Measurements from ENCODE around the gene VPS72.
A peak's percentile ranks its signal among the peaks of the same experiment; 100 is the strongest.

Gene VPS72

GRCh38 chr1:151184211-151184610 is 5.8 kb downstream of the VPS72 start:
- no peak for DNase-seq

- no peak for DNase-seq
Observed at GRCh38 chr1:151176514-151177045, 13.4 kb downstream of the VPS72 start.

GRCh38 chr1:151175863-151176262 is 14.1 kb downstream of the VPS72 start, which contains the start of gene TMOD4:
TSS of gene TMOD4 (minus strand) at chr1:151175981. CDS start at chr1:151174875, 1,106 bp downstream.
- no peak for DNase-seq

GRCh38 chr1:151175041-151175741 is 14.8 kb downstream of the VPS72 start:
- no peak for DNase-seq

DNA sequence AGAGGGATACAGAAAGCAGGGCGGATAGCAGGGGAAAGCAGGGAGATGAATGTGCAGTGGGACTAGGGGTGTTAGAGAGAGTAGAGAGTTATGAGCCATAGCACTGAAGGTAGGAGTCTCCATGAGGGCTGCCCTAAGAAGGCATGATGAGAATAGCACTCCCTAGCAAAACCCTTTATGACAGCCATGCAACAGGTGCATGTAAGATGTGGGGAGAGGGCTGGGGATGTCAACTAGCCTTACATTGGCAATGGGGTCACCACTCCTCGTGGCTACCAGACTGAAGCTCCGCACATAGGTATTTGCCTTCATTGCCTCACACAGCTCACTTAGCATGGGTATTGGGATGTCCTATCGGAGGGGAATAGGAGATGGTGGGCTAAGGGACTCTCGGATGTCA is 18.8 kb downstream of the VPS72 start:
- DNase-seq: no peak

GRCh38 chr1:151167116-151167515 is 22.9 kb downstream of the VPS72 start:
- DNase-seq: no peak

DNA sequence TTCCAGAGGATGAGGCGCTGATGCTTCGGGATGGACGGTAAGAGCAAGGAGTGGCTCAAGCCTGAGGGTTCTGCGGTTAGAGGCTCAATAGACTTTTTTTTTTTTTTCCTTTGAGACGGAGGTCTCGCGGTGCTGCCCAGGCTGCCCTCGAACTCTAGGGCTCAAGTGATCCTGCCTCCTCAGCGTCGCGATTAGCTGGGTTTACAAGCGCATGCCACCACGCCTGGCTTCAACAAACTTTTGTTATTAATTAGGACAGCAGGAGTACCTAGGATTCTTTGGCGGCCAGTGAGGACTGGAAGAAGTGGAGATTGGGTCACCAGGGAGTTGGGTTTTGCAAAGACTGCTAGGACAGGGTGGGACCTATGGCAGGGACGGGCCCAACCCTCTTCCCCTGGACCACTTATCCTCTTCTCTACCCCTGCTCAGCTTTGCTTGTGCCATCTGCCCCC is 23.5 kb downstream of the VPS72 start:
- no peak for DNase-seq

GRCh38 chr1:151165738-151166504 is 24.1 kb downstream of the VPS72 start, which contains the start of the genes LYSMD1 and SCNM1:
TSS of gene LYSMD1 (minus strand) at chr1:151165902. CDS start at chr1:151165258, 644 bp downstream.
TSS of gene SCNM1 (plus strand) at chr1:151166144. CDS start at chr1:151166153, 9 bp downstream.
- peak; percentile 98 for DNase-seq

- no peak for DNase-seq
Observed at GRCh38 chr1:151165281-151165737, 24.7 kb downstream of the VPS72 start.

- no peak for DNase-seq
Observed at GRCh38 chr1:151164732-151165280, 25.2 kb downstream of the VPS72 start.

DNA sequence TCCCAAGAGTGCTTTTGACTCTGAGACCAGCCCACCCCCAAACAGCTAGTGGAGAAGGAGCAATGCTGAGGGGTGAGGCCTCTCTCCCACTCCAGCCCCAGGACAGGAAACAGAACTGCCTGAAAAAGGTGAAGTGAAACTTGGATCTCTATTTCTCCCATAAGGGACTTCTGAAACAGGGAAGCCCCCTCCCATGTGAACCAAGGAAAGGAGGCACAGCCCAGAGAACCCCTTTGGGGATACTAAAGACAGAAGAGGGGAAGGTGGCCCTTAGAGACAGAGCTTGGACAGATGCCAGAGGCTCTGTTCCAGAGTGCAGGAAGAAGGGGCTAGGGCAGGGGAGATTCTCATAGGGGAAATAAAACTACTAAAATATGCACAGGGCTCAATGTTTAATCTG is 30.6 kb downstream of the VPS72 start:
- no peak for DNase-seq

- no peak for DNase-seq
Observed at GRCh38 chr1:151158751-151159251, 31.2 kb downstream of the VPS72 start.

DNA sequence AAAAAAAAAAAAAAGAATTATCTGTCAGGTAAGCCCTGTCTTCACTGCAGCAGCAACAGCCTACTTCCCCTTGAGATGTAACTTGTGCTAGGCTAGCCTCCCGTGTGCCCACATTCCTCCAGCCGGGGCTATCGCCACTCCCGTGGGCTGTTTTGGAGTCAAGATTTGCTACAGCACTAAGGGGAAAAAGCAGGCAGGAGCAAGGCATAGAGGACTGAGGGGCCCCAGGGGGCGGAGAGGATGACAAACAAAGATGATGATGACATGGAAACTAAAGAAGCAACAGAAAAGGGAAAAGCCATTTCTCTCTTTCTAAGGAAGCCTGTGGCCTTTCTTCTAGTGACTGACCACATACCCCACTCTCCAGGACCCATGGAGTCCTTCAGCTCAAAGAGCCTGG is 31.7 kb downstream of the VPS72 start:
- DNase-seq: no peak

DNA sequence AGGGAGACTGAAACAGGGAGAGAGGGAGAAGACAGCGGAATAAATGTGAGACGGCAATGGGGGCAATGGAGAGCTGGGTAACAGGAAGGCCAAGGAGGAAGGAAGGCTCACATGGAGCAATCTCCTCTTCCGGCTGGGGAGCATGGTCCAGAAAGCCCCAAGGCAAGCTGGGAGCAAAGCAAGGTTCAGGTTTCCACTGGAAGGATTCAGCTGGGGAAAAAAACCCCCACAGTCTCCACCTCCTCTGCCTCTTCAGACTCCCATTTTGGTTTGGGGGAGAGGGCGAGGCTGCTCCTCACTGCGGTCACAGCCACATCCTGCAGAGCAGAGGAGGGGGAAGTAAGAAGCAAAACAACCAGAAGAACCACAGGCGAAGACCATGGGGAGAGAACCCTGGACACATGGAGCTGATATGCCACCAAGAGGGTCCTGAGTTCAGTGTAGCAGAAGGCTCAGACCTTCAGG is 32.9 kb downstream of the VPS72 start:
- DNase-seq: no peak

DNA sequence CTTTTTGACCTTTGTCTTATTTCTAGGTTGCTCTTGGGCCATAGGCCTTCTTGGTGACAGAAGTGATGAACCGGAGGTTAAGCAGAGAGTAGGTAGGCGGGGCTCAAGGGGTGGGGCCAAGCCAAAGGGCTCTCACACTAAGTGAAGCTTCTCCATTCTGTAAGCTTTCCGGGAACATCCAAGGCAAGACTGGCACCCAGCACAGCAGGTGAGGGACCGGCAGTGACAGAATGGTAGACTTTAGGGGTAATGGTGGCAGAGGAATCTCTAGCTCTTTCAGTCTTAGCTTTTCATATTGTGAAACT is 33.5 kb downstream of the VPS72 start, which contains the start of gene TNFAIP8L2:
Gene TNFAIP8L2, plus strand, starts transcription at position 135 of the 305 bp plus-strand sequence. CDS start 2,049 bp downstream, outside the sequence.
- DNase-seq: no peak

DNA sequence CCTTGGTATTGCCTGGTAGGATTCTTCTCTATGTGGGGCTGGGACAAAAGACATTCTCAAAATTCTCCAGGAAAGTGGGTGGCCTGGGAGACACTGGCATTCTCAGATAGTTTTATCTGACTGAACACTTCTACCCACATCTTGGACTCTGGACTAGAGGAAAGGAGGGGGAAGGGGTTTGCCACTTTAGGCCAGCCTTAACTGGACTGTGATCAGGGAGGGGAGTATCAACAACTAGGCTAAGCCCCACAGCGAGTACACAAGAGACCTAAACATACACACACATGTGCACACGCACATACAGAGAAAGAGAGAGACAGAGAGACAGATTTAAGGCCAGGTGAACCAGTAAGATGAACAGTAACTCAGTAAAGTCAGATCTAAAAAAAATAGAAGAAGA is 42.3 kb downstream of the VPS72 start:
- no peak for DNase-seq

DNA sequence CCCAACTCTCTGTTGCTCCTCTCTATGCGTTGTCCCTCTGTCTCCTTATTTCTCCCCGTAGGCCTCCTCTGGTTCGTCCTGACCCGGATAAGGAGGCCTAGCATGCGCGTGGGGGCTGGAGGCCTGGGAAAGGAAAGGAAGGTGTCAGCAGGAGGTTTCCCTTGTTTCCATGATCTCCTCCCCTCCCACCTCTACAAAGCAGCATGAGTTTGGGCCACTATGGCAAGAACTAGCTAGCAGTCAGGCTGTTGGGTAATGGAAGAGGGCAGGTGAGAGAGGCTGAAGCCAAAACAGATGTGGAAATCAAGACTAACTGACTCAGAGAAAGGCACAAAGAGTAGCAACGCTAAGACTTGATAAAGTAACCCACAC is 42.9 kb downstream of the VPS72 start:
- DNase-seq: no peak

DNA sequence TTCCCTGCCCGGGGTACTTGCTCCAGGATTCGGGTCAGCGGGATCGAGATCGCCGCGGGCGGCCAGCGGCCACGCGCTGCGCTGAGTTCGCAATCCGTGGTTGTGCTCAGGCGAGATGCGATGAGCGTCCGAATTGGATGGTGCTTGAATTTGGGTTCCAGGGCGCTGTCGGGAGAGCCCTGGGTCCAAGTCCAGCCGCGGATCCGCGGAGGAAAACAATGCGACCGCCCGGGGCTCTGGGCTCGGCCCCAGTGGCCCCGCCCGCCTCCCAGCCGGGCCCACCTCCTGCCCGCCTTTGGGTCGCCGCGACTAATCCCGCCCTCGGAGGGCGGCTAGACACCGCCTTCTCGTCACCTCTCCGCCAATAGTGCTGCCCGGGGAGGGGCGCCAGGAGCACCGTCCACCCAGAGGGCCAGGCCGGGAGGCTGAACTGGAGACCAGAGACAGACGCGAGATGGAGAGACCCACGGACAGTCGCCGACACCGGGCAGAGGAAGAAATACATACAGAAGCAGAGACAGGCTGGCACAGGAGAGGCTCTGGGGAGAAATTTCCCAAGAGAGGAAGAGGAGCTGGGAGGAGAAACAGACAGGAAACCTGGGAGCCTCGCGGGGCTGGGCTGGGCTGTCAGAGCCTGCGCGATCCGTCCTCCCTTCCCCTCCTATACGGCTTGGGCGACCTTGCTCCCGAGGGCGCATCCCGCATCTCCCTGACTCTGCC is 43.4 kb downstream of the VPS72 start, which contains the start of gene SEMA6C:
Gene SEMA6C, minus strand, starts transcription at position 220 of the 720 bp plus-strand sequence. CDS start 4,010 bp downstream, outside the sequence.
- DNase-seq: peak; percentile 84

- no peak for DNase-seq
Observed at GRCh38 chr1:151146072-151146411, 44.0 kb downstream of the VPS72 start.

DNA sequence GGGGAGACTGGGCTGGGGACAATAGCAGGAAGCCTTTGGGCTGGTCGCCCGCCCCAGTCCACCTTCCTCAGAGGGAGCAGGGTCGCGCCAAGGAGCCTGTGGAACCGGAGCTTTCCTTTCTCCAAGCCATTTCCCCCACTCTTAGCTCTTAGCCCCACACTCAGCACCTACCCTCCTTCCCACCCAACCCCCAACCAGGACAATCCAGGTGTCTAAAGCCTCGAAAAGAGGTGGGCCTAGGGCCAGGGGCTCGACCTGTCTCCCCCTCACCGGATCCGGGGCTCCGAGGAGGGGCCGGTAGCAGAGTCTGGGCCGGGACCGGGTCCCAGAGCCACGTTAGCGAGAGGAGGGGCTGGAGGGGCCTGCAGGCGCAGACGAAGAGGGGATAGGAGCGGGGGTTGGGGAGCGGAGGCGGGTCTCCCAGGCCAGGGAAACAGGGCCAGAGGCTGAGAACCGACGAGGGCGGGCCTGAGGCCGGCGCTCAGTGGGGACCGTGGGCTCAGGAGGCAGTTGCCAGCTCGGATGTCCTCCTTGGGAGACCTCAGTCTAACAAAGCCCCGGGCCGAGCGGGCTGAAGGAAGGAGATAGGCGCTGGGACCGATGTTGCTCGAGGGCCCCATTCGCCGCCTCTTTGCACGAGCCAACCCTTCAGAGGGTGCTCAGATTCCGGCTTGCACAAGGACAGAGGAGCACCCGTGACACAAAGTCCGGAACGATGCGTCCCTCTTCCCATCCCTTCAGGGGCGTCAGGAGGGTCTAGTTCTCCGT is 44.5 kb downstream of the VPS72 start:
- no peak for DNase-seq

DNA sequence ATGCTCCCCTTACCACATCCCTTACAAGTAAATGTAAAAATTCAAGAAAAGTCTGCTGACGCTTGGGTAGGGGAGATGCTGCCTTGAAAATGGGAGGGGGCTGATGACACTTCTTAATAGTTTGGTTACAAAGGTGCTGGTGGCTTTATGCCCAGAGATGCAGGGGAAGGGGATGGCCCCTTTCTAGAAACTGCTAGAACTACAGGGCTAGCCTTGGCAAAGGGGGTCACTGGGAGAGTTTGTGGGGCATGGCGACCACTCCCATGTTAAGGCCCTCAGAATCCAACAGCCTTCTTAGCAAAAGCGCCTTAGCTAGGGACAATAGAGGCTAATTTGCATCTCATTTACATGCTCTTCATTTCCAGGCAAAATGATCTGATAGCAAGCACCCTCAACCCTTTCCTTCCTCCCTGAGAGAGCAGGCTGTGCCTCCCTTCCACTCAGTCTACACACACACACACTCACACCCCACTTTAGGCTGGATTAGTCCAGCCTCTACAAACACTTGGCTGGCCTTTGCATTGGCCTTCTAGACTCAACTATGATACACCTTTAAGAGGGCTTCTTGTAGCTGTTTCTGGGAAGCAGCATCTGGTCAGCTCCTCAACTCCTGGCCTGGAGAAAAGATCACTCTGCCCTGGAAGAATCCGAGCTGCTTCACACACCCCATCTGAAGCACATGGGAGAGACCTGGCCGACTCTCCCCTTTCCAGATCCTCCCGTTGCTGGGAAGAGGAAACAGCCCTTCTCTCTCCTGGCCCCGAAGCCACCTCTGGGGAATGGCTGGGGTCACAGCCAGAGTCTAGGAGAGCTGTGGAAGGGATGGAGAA is 45.3 kb downstream of the VPS72 start:
- no peak for DNase-seq
